HCT116 (cell line): Measurements from ENCODE around the gene KRT17. TPM values are rescaled to one million over a fixed set of nuclear protein-coding genes. Genes with fewer than 3 reads are reported as not detected.
"Not testable (repeated sequence)": the region's sequence is repeated elsewhere in the genome, so short reads cannot be mapped to it uniquely, and the experiment has no call there.

Experiments used
- ATAC-seq: fragments of 200-7000 bp; cut with Tn5 transposase; 2 replicates; pipeline ENCODE4 v1.9.1; 2020; ENCODE audit warnings: mild to moderate bottlenecking, moderate library complexity
- BruUV-seq: library from RNA; stranded (reverse); fragments of 400-500 nt; replicated peaks from 2 replicates; lab custom pipeline; 2021; lab: Mats Ljungman, UMichigan
- CTCF ChIA-PET: fragments of 300-600 bp; sonication (Branson Sonifier 250); formaldehyde crosslinking; loops from one replicate; lab custom pipeline; 2021; ENCODE audit warnings: antibody characterized with exemption; lab: Charles Lee
- POLR2A ChIA-PET: fragments of 300-600, 350-600 bp; sonication (Branson Sonifier 250); formaldehyde crosslinking; loops from one replicate; lab custom pipeline; 2021; ENCODE audit warnings: antibody characterized with exemption; lab: Charles Lee
- RAD21 ChIA-PET, 2 experiments: fragments of 300-600 bp; sonication (Branson Sonifier 250); formaldehyde crosslinking; loops; one replicate each; lab custom pipeline; 2023; ENCODE audit warnings: low total read pairs in 2 of 2; ENCODE audit not compliant: uncharacterized antibody in 2 of 2, unreplicated experiment in 2 of 2, low non-redundant PET in 1 of 2; lab: Charles Lee
- DNase-seq: peaks from one replicate; pipeline ENCODE4 v3.0.0-alpha.2; 2010; ENCODE audit warnings: low read depth, low spot score
- H2AFZ ChIP-seq: fragments of 200-600 bp; shearing (Covaris generic), sonication (generic); 2 replicates; pipeline ENCODE4 v1.6.1; 2017; ENCODE audit warnings: low read depth, mixed run types, mixed read lengths, antibody characterized with exemption, low read length; ENCODE audit not compliant: poor library complexity, severe bottlenecking
- H3K27ac ChIP-seq: 2 replicates; pipeline ENCODE4 v1.5.1; 2012; ENCODE audit warnings: low read depth, low read length
- H3K27me3 ChIP-seq: fragments of 200-600 bp; sonication (generic); 2 replicates; pipeline ENCODE4 v1.6.1; 2016; ENCODE audit warnings: mixed run types, low read length, mixed read lengths; ENCODE audit not compliant: insufficient read depth
- H3K36me3 ChIP-seq, 2 experiments: fragments of 200-500 bp in 1 of 2; fragments of 200-600 bp in 1 of 2; sonication (Bioruptor generic) in 1 of 2; sonication (generic) in 1 of 2; 2 replicates each; pipeline versions ENCODE4 v1.5.1 to v1.6.1; 2014 to 2016; ENCODE audit warnings: low read length in 2 of 2, inconsistent platforms in 1 of 2, mixed read lengths in 1 of 2, mixed run types in 1 of 2; ENCODE audit not compliant: insufficient read depth in 2 of 2, control insufficient read depth in 1 of 2
- H3K4me1 ChIP-seq, 2 experiments: fragments of 200-600 bp in 1 of 2; sonication (generic) in 1 of 2; 2 replicates each; pipeline versions ENCODE4 v1.5.1 to v1.6.1; 2012 to 2017; ENCODE audit warnings: low read length in 2 of 2, inconsistent platforms in 1 of 2, mild to moderate bottlenecking in 1 of 2, mixed read lengths in 1 of 2, mixed run types in 1 of 2, moderate library complexity in 1 of 2; ENCODE audit not compliant: insufficient read depth in 2 of 2, control insufficient read depth in 1 of 2
- H3K4me2 ChIP-seq: fragments of 200-600 bp; sonication (generic); 2 replicates; pipeline ENCODE4 v1.6.1; 2017; ENCODE audit warnings: mixed run types, low read length, mixed read lengths
- H3K4me3 ChIP-seq, 2 experiments: fragments of 200-600 bp in 1 of 2; sonication (generic) in 1 of 2; replicated peaks in 1 of 2; 2 replicates each; pipeline ENCODE4 v1.5.1; 2011 to 2016; ENCODE audit warnings: low read length in 2 of 2, control low read depth in 1 of 2, low read depth in 1 of 2, mild to moderate bottlenecking in 1 of 2, mixed read lengths in 1 of 2, mixed run types in 1 of 2
- H3K79me2 ChIP-seq: fragments of 200-600 bp; sonication (generic); 2 replicates; pipeline ENCODE4 v1.6.1; 2017; ENCODE audit warnings: mild to moderate bottlenecking, mixed run types, low read length, moderate library complexity, mixed read lengths; ENCODE audit not compliant: insufficient read depth
- H3K9ac ChIP-seq: fragments of 200-600 bp; sonication (generic); 2 replicates; pipeline ENCODE4 v1.6.1; 2016; ENCODE audit warnings: low read length, mixed read lengths
- H3K9me2 ChIP-seq: fragments of 200-600 bp; sonication (generic), shearing (Covaris generic); 2 replicates; pipeline ENCODE4 v1.6.1; 2017; ENCODE audit warnings: mixed run types, mild to moderate bottlenecking, moderate library complexity; ENCODE audit not compliant: insufficient read depth
- H3K9me3 ChIP-seq, 2 experiments: fragments of 200-500 bp in 1 of 2; fragments of 200-600 bp in 1 of 2; sonication (Bioruptor generic) in 1 of 2; sonication (generic) in 1 of 2; 2 replicates each; pipeline ENCODE4 v1.6.1; 2014 to 2017; ENCODE audit warnings: low read length in 2 of 2, mixed read lengths in 2 of 2, inconsistent platforms in 1 of 2, low read depth in 1 of 2, mild to moderate bottlenecking in 1 of 2, mixed run types in 1 of 2, moderate library complexity in 1 of 2; ENCODE audit not compliant: control insufficient read depth in 1 of 2, insufficient read depth in 1 of 2
- H4K20me1 ChIP-seq: fragments of 200-600 bp; sonication (generic), shearing (Covaris generic); 2 replicates; pipeline ENCODE4 v1.6.1; 2017; ENCODE audit warnings: mixed run types, mild to moderate bottlenecking, moderate library complexity; ENCODE audit not compliant: insufficient read depth
- ATF3 ChIP-seq: IDR thresholded peaks from 2 replicates; pipeline ENCODE4 v1.6.1; 2012
- CBX3 ChIP-seq: IDR thresholded peaks from 2 replicates; pipeline ENCODE4 v1.6.1; 2012; ENCODE audit warnings: low read depth
- CEBPB ChIP-seq: IDR thresholded peaks from 2 replicates; pipeline ENCODE4 v1.6.1; 2012; ENCODE audit warnings: low read depth
- ELF1 ChIP-seq: IDR thresholded peaks from 2 replicates; pipeline ENCODE4 v1.6.1; 2012; ENCODE audit warnings: low read depth, borderline replicate concordance
- EZH2phosphoT487 ChIP-seq: fragments of 200-600 bp; IDR thresholded peaks from 2 replicates; pipeline ENCODE4 v1.6.1; 2018; ENCODE audit warnings: antibody characterized with exemption, borderline replicate concordance
- JUND ChIP-seq: IDR thresholded peaks from 2 replicates; pipeline ENCODE4 v1.6.1; 2012
- MAX ChIP-seq: IDR thresholded peaks from 2 replicates; pipeline ENCODE4 v1.6.1; 2012
- SIN3A ChIP-seq: IDR thresholded peaks from 2 replicates; pipeline ENCODE4 v1.6.1; 2012; ENCODE audit warnings: low read depth
- intact Hi-C: fragments of 100-400 bp; cut with micrococcal nuclease; formaldehyde crosslinking; loops from 2 replicates; pipeline ENCODE4 v1.10.0; 2022
- total RNA-seq: library from RNA; stranded (reverse); gene quantifications from one replicate; pipeline ENCODE4 v1.2.1, GENCODE V29; 2021; ENCODE audit not compliant: unreplicated experiment

KRT17 gene
- total RNA-seq, 1 experiment from 2014 or later = not detected

DNA sequence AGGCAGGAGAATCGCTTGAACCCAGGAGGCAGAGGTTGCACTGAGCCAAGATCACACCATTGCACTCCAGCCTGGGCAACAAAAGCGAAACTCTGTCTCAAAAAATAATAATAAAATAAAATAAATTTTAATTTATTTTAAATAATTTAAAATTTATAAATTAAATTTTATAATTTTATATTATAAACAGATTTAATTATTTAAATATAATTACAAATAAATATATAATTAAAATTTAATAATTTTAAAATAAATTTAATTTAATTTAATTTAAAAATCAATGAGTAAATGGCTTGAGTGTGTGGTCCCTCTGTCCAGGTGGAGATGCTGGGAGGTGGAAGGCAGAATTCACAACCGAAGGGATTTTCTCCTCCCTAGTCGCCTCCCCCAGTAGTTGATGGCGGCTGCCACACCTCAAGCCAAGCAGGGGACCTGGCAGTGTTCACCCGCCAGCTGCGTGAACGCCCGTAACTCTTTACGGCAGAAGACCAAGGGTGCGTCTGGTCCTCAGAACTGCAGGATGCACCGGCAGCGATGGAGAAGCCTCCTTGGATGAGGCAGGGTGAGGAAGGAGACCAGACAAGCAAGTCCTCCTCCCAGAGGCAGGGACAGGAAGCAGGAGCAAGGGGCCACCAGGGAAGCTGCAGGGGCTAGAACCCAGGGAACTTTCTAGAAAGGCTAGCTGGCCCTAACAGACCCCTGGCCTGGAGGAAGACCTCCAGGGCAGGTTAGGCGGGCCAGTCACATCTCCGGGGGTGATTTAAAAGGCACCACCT lies 22.9 kb upstream of the KRT17 start:
- Histone ChIP-seq H3K4me1 (peaks cover 22 to 63% of the 10 kb centered on the region in 2 experiments), H3K4me2 (peak overlapping the region; percentile 83), H3K79me2 (no peaks in the 10 kb centered on the region)
- BruUV-seq = no TSS peak
- TF ChIP-seq JUND (no peak), CBX3 (no peak), ELF1 (no peak)
- TF ChIP-seq, all 23 proteins: peak for 0
- Histone ChIP-seq H3K9me3 (no peaks in the 10 kb centered on the region), H2AFZ (peak overlapping the region; percentile 83), H3K9me2 (no peaks in the 10 kb centered on the region), H3K27me3 (no peaks in the 10 kb centered on the region), H3K4me3 (peak overlapping the region in 1 of 2 experiments; percentile 53; a peak in 1 of 4 replicates), H3K36me3 (no peaks in the 10 kb centered on the region), H4K20me1 (no peaks in the 10 kb centered on the region), H3K9ac (peak overlapping the region; percentile 57), H3K27ac (peak overlapping the region; percentile 32)
- RAD21 ChIA-PET = interaction anchor here in 1 of 2 experiments (2.0 to 2.7 kb wide), 2 partner anchors 15 to 98 kb away, joined by 25 to 28 read pairs; no protein-coding TSS in a partner anchor
- intact Hi-C loops = loop anchor here (2.0 to 10.0 kb wide), 6 partner anchors 55 to 1025 kb away; no protein-coding TSS in a partner anchor
- ATAC-seq (peak; percentile 9), DNase-seq (no peak)
- CTCF ChIA-PET = interaction anchor here (1.5 to 11.1 kb wide), 9 partner anchors 11 to 1027 kb away, joined by 3 to 217 read pairs (median 7); no protein-coding TSS in a partner anchor
- POLR2A ChIA-PET = interaction anchor here (1.7 to 1.9 kb wide), 2 partner anchors 68 to 98 kb away, joined by 9 to 25 read pairs; no protein-coding TSS in a partner anchor

DNA sequence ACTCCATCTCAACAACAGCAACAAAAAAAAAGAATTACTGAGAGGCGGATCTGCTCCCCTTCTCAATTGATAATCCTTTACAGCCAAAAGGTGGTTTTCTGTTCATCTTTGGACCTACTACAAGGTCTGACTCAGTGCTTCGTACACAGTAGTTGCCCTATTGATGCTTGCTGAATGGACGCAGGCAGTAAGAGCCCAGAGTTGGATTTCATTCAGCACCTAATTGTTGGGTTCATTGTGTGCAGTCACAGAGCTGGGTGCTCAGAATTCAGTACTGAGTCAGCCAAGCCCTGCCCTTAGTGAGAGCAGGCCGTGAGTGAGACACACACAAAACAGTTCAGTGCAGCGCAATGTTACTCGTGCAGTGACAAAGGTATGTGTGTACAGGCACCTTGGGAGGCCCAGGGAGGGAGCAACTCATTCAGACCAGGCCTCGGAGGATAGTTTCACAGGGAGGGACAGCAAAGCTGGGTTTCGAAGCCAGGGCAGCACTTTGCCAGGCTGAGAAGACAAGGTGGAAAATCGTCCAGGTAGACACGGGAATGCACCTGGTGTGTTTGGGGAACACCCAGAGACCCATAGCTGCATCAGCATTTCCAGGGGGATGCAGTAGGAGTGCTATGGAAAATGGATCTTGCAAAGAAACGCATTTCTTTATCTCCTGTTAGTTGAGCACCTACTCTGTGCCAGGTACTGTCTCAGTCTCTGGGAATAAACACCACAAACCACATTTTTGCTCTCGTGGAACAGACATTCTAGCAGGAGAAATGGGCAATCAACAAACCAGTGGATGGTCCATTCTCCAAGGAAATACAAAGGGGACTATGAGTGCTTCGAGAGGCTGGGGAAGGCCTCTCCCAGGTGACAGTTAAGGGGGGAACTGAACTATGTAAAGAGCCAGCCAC lies 18.1 kb upstream of the KRT17 start:
- POLR2A ChIA-PET = interaction anchor here (1.4 kb wide), 1 partner anchor 115 kb away, joined by 3 read pairs; the partner anchor contains the start of gene KRT19
- no peak for DNase-seq
- no peak overlapping the region for H3K27ac ChIP-seq

GRCh38 chr17:41640596-41640995 lies 16.2 kb upstream of the KRT17 start:
- H3K9ac ChIP-seq, H3K36me3 ChIP-seq, RAD21 ChIA-PET, H4K20me1 ChIP-seq, H2AFZ ChIP-seq, ATAC-seq, H3K4me1 ChIP-seq, H3K4me2 ChIP-seq, H3K27ac ChIP-seq, H3K4me3 ChIP-seq, DNase-seq, H3K27me3 ChIP-seq, H3K9me2 ChIP-seq, H3K9me3 ChIP-seq, H3K79me2 ChIP-seq, BruUV-seq: not testable (repeated sequence)
- POLR2A ChIA-PET = interaction anchor here (0.6 kb wide), 1 partner anchor 61 kb away, joined by 3 read pairs; no protein-coding TSS in a partner anchor
- CTCF ChIA-PET = interaction anchor here (1.3 to 1.7 kb wide), 2 partner anchors 8 to 22 kb away, joined by 4 to 5 read pairs; no protein-coding TSS in a partner anchor
- intact Hi-C loops = loop anchor here (10.0 kb wide), 1 partner anchor 236 kb away; no protein-coding TSS in a partner anchor

More for the DNA sequence above, 18.1 kb upstream of the KRT17 start:
- no peak for ATAC-seq
- no TSS peak for BruUV-seq
- ChIA-PET CTCF (no interaction called here), RAD21 (no interaction called here)
- Histone ChIP-seq H3K36me3 (no peaks in the 10 kb centered on the region), H3K4me3 (no peak overlapping the region), H3K4me2 (no peak overlapping the region), H2AFZ (no peak overlapping the region), H3K79me2 (no peaks in the 10 kb centered on the region), H3K4me1 (peaks cover 0 to 16% of the 10 kb centered on the region in 2 experiments; a peak in 3 of 4 replicates), H3K27me3 (no peaks in the 10 kb centered on the region), H4K20me1 (no peaks in the 10 kb centered on the region), H3K9me3 (no peaks in the 10 kb centered on the region), H3K9ac (no peak overlapping the region), H3K9me2 (no peaks in the 10 kb centered on the region)
- intact Hi-C loops = loop anchor here (10.0 kb wide), 1 partner anchor 238 kb away; no protein-coding TSS in a partner anchor
- TF ChIP-seq CEBPB (no peak), EZH2phosphoT487 (no peak), SIN3A (no peak), CBX3 (no peak), JUND (no peak), MAX (no peak), ATF3 (no peak)
